Stimulated activated CD4-positive, alpha-beta T cell treated with anti-CD3 and anti-CD28 coated beads, Interleukin-1b, Interleukin-23, amount 100 ng/mL, for 48 hours (primary cell): ENCODE results near the gene GRXCR2.
A peak's percentile ranks its signal among the peaks of the same experiment; 100 is the strongest.

Experiments
- DNase-seq: peaks from one replicate; pipeline ENCODE4 v3.0.0-alpha.2; 2020

The GRXCR2 gene

DNA sequence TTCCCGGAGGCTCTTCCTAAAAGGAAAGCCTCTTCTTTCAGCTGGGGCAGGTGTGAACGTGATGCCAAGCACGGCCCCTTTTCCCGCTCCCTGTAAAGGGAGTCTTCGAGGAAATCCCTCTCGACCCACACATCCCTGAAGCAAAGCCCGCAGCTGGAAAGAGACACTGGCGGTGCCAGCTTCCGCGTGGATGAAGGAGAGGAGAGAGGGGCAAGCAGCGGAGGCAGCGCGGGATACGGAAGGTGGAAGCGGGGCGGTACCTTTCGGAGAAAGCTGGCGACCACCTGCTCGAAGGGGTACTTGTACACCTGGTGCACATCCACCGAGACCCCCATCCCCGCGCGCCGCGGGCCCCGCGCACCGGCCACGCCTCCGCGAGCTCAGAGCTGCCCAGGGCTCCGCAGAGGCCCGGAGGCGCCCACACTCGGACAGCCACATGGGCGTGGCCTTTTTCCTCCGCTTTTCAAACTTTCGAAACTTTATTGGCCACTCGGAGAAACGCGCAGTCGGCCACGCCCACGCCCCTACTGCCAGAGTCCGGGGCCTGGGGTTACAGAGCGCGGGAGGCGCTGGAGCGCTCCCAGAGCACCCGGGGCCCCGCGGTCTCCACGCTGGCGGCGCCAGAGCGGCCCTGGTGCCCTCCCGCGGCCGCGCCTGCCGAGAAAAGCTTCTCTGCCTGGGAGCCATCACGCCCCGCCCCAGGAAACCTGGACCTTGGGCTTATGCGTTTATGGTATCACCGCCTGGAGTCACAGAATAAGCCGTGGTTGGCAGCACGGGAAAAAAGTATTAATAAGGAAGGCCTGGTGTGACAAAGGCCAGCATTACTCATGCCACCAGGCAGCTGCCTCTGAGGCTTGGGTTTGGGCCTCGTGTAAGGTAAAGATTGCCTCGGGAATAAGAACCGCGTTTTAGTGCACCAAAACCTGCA, 37.6 kb downstream of the GRXCR2 start, which contains the start of gene PRELID2:
Gene PRELID2 (minus strand): TSS at position 426 of the 931 bp plus-strand sequence. CDS start 91 bp downstream, at position 335.
- peak; percentile 55 for DNase-seq

DNA sequence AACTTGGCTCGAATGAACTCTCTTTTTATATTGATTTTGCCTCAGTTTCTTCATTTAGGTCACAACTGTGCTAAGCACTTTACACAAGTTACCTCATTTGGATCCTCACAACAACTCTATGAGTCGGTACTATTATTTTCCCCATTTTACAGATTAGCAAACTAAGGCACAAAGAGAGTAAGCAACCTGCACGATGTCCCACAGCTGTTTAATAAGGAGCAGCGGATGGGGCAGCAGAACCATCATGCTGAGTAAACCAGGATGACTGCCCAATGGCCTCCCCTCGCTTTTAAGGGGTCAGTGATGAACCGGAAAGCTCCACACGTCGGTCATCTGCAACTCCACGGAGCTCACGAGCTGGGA, 38.3 kb downstream of the GRXCR2 start:
- DNase-seq, result no peak

DNA sequence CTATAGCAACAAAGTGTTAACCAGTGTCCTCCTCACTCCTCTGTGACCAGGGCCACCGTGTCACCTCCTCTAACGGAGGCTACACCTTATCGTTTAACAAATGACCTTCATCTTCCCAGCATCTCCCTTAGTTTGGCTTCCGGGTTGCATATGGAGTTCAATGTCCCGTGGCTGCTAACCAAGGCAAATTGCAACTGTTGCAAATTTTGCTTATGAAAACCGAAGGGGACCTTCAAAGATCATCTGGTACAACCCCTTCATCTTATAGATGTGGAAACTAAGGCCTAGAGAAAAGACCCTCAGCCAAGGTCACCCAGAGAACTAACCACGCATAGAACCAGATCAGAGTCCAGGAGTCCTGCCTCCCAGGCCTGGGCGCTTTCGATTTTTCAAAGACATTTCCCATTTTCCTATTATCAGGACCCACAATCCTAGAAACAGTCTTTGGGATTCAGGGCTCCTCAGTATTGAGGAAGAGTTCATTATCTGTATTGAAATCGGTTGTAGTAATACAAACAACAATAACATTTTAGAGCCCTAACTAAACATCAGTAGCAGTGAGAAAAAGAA, 39.1 kb downstream of the GRXCR2 start:
- no peak for DNase-seq

DNA sequence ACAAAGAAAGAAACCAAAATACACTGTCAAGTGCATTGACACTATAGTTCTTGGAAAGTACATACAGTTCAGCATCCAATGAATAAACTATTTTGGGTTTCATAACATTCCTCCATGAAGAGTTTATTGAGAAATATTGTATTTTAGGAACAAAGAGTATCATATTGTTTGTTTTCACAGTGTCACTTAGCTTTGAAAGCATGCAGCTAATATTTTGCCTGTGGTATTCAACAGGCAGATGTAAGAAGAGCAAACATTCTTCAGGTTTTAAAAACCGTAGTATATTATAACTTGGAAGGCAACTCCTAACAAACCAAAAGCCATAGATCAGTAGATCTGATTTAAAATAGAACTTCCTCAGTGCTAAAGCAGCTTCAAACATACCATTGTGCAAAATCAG, 42.2 kb downstream of the GRXCR2 start:
- no peak for DNase-seq

DNA sequence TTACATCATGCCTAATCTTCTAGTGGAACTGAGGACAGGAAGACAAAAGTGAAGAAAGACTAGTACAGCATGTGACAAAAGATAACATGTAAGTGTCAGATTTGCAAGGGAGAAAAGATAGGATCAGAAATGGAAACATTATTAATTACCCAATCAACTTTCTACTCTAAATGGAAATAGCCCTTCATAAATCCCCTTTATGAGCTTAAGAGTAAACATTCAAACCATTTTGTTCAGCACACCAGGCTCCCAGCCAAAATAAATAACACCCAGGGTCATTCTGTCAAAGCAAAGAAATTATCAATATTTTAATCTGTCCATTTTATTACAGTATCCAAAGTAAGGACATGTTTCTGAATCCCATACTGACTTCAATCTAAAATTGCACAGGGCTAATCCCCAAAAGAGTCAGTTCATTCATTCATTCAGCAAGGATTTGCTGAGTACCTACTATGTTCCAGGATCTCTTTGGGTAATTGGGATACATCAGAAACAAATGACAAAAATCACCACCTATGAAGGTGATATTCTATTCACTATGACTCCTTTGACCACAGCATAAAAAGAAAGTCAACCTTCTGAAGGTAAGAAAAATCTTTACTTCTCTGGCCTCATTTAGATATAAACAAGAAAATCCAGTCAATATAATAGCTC, 43.0 kb downstream of the GRXCR2 start:
- no peak for DNase-seq

DNA sequence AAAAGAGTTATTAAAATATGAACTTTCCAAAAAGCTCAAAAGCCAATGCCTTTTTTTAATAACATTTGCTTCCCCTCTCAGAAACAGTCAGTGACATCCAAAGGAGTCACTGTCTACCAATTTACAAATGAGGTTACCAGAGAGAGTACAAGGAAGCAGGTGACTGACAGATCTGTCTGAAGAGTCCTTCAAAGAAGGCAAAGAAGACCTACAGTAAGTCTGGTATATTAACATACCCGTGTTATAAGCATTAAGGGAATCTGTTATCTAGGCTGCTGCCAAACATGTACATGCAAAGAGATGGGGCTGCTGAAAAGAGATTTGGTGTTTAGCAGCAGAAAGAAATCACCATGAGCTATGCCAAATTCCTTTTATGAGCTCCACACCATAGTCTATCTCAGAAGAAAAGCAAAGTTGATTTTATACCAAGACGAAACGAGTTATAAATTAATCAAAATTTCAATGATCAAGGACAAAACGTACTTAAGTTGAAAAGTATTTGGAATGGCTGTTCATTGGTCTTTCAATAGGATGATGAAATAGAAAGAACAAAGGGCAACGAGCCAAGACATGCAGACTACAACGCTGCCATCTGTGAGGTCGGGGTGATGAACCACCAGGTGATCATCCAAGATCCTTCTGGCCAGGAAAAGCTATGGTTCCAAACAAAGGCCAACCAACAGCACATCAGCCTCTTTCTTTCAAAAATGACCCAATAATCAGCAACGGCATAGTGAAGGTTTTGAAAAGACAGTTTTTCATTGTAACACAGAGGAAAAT, 45.7 kb downstream of the GRXCR2 start:
- DNase-seq, result no peak

DNA sequence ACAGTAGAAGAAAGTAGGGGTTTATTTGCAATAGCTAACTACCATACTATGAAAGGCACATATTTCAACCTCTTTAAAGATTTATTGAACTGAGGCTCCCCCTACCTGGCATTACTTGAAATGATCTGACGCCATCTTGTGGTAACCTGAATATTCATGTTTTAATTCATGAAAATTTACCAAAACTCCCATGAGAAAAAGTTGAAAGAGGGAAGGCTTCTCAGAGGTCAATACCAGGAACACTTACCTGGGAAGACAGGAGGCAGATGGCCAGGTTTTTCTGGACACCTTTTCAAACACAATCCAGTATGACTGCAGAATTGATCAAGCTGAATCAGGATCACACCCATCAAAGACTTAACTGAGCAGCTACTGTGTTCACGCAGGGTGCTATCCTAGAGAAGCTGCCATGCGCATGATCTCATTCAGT, 47.0 kb downstream of the GRXCR2 start:
- no peak for DNase-seq

DNA sequence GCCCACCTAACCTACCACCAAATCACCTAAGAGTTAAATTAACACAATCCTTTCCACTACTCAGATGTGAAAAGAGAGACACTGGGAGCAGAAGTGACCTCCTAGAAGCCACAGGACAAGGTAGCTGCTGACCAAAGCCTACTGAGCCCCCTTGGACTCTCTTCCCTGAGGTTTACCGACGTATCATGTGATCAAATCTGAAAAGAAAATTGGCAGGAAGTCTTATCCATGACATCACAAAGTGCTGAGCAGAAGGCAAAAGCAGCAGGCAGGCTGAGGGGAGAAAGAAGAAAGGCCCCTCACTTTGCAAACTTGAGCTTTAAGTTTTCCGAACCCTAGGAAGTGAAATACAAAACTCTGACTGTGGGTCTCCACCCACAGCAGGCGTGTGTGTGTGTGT, 48.8 kb downstream of the GRXCR2 start:
- DNase-seq, result no peak

DNA sequence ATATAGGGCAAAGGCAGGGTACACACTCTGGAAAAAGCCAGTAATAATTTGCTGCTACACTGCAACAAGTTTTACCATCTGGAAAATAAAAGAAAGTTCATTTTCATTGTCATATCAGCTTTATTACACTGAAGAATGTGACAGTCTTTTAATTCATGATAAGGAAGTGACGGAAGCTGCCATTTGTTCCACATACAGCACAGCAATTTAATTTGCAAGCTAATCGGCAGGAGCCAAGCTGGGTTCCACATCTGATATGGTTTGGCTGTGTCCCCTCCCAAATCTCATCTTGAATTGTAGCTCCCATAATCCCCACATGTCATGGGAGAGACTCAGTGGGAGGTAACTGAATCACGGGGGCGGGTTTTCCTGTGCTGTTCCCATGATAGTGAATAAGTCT, 54.2 kb downstream of the GRXCR2 start:
- no peak for DNase-seq

DNA sequence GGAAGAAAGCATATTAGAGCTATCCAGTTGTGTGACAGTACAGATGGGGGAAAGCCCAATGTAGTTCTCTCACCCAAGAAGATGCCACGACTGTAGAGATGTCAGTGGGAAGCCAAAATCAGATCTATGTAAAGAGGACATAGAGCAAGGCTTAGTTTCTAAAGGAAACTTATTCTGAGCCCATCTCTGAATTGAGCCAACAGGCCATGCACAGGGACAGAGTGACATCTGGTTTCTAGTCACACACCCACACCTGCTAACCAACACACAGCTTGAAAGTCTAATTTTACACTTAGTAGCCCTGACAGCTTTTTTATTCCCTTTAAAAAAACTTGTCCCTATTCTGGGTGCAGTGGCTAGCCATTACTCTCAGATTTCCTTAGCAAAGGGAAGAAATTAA, 59.9 kb downstream of the GRXCR2 start:
- no peak for DNase-seq

DNA sequence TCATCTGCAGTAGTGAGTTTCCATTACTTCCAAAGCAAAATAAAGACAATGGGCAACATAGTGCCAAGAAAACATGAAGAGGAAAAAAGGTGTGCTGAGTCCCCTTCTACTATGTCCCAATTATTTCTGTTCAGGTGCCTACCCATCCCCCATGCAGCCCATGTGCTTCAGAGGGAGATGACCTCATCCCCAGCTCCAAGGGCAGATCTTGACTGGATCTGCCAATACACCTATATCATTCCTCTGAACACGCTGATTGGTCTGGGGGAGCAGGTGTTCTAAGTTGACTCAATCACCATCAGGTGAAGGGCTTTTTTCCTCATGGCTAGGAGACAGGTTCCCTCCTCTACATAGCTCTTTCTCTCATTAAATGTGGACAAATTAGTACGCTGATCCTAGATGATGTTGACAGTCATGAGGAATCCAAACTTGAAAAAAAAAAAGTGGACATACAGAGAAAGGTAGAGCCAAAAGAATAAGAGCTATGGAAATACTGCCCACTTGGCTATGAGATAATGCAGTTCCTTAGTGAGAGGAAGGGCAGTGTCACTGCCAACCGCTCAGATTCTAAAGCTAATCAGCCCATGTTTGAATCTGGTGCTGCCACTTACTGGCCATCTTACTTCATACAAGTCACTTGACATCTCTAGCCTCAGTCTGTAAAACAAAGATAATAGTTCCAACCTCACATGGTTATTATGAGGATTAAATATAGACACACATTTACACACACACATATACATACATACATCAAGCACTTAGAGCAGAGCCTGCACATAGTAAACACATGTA, 60.8 kb downstream of the GRXCR2 start:
- DNase-seq, result no peak
